HepG2 (cell line): ENCODE data around the gene CREM.

Experiments used
- EZH2 ChIP-seq: conservative IDR thresholded peaks from 2 replicates; pipeline ENCODE4 v1.6.1; 2012; ENCODE audit warnings: mild to moderate bottlenecking, low read depth, low read length, moderate library complexity
- FOXJ3 ChIP-seq: sonication (generic); formaldehyde crosslinking; IDR thresholded peaks from 2 replicates; pipeline ENCODE4 v1.4.0; 2020; ENCODE audit warnings: missing genetic modification reagents, mild to moderate bottlenecking, borderline replicate concordance
- KAT2B ChIP-seq: fragments of 150-350 bp; IDR thresholded peaks from 2 replicates; pipeline ENCODE4 v1.6.1; 2014; ENCODE audit warnings: low read depth, low read length, borderline replicate concordance
- PTBP1 ChIP-seq: fragments of 200-400 bp; formaldehyde crosslinking; IDR thresholded peaks from 2 replicates; pipeline ENCODE4 v1.6.1; 2018; ENCODE audit warnings: low read length, low read depth; ENCODE audit not compliant: poor library complexity, severe bottlenecking
- SOX5 ChIP-seq: IDR thresholded peaks from 2 replicates; pipeline ENCODE4 v1.6.1; 2016; ENCODE audit warnings: borderline replicate concordance
- ZBTB8A ChIP-seq: sonication (generic); formaldehyde crosslinking; IDR thresholded peaks from 2 replicates; pipeline ENCODE4 v1.4.0; 2020; ENCODE audit warnings: mild to moderate bottlenecking, low read depth, missing genetic modification reagents, borderline replicate concordance
- ZNF776 ChIP-seq: sonication (generic); formaldehyde crosslinking; IDR thresholded peaks from 2 replicates; pipeline ENCODE4 v1.4.0; 2020; ENCODE audit warnings: mild to moderate bottlenecking, missing genetic modification reagents
- TF ChIP-seq, protein P1 (sequence below): sonication (generic); formaldehyde crosslinking; IDR thresholded peaks from 2 replicates; pipeline ENCODE4 v1.5.0; 2020; ENCODE audit warnings: mild to moderate bottlenecking, missing genetic modification reagents, moderate library complexity
- TF ChIP-seq, protein P2 (sequence below), 2 experiments: fragments of 450-650 bp in 1 of 2; sonication (generic) in 1 of 2; formaldehyde crosslinking in 1 of 2; IDR thresholded peaks; 2 replicates each; pipeline versions ENCODE4 v1.6.1 to v1.8.0; 2016 to 2022; ENCODE audit warnings: antibody characterized with exemption in 1 of 2, mild to moderate bottlenecking in 1 of 2, missing genetic modification reagents in 1 of 2
- TF ChIP-seq, protein P3 (sequence below): sonication (generic); formaldehyde crosslinking; IDR thresholded peaks from 2 replicates; pipeline ENCODE4 v1.4.0; 2020; ENCODE audit warnings: missing genetic modification reagents

- TF ChIP-seq, protein P1, sequence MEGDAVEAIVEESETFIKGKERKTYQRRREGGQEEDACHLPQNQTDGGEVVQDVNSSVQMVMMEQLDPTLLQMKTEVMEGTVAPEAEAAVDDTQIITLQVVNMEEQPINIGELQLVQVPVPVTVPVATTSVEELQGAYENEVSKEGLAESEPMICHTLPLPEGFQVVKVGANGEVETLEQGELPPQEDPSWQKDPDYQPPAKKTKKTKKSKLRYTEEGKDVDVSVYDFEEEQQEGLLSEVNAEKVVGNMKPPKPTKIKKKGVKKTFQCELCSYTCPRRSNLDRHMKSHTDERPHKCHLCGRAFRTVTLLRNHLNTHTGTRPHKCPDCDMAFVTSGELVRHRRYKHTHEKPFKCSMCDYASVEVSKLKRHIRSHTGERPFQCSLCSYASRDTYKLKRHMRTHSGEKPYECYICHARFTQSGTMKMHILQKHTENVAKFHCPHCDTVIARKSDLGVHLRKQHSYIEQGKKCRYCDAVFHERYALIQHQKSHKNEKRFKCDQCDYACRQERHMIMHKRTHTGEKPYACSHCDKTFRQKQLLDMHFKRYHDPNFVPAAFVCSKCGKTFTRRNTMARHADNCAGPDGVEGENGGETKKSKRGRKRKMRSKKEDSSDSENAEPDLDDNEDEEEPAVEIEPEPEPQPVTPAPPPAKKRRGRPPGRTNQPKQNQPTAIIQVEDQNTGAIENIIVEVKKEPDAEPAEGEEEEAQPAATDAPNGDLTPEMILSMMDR (CRISPR knock-in tag), result no peak
- no peak for TF ChIP-seq KAT2B
- no peak for TF ChIP-seq PTBP1
- no peak for TF ChIP-seq EZH2
- TF ChIP-seq ZBTB8A (CRISPR knock-in tag), result no peak
- no peak for TF ChIP-seq SOX5
- no peak for TF ChIP-seq ZNF776 (CRISPR knock-in tag)
- TF ChIP-seq, protein P2, sequence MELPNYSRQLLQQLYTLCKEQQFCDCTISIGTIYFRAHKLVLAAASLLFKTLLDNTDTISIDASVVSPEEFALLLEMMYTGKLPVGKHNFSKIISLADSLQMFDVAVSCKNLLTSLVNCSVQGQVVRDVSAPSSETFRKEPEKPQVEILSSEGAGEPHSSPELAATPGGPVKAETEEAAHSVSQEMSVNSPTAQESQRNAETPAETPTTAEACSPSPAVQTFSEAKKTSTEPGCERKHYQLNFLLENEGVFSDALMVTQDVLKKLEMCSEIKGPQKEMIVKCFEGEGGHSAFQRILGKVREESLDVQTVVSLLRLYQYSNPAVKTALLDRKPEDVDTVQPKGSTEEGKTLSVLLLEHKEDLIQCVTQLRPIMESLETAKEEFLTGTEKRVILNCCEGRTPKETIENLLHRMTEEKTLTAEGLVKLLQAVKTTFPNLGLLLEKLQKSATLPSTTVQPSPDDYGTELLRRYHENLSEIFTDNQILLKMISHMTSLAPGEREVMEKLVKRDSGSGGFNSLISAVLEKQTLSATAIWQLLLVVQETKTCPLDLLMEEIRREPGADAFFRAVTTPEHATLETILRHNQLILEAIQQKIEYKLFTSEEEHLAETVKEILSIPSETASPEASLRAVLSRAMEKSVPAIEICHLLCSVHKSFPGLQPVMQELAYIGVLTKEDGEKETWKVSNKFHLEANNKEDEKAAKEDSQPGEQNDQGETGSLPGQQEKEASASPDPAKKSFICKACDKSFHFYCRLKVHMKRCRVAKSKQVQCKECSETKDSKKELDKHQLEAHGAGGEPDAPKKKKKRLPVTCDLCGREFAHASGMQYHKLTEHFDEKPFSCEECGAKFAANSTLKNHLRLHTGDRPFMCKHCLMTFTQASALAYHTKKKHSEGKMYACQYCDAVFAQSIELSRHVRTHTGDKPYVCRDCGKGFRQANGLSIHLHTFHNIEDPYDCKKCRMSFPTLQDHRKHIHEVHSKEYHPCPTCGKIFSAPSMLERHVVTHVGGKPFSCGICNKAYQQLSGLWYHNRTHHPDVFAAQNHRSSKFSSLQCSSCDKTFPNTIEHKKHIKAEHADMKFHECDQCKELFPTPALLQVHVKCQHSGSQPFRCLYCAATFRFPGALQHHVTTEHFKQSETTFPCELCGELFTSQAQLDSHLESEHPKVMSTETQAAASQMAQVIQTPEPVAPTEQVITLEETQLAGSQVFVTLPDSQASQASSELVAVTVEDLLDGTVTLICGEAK (IDR thresholded peaks at IDR 0.05), result no peak
- TF ChIP-seq, protein P2 (CRISPR knock-in tag; IDR thresholded peaks at IDR 0.05), result no peak
- no peak for TF ChIP-seq FOXJ3 (CRISPR knock-in tag)
- TF ChIP-seq, protein P3, sequence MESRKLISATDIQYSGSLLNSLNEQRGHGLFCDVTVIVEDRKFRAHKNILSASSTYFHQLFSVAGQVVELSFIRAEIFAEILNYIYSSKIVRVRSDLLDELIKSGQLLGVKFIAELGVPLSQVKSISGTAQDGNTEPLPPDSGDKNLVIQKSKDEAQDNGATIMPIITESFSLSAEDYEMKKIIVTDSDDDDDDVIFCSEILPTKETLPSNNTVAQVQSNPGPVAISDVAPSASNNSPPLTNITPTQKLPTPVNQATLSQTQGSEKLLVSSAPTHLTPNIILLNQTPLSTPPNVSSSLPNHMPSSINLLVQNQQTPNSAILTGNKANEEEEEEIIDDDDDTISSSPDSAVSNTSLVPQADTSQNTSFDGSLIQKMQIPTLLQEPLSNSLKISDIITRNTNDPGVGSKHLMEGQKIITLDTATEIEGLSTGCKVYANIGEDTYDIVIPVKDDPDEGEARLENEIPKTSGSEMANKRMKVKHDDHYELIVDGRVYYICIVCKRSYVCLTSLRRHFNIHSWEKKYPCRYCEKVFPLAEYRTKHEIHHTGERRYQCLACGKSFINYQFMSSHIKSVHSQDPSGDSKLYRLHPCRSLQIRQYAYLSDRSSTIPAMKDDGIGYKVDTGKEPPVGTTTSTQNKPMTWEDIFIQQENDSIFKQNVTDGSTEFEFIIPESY, result no peak
Observed at GRCh38 chr10:35202050-35202449, 75.4 kb downstream of the CREM start.
